Dedifferentiated amniotic fluid mesenchymal stem cell (primary cell): Measurements from ENCODE around the gene PRDM16.

Experiments
- DNase-seq: peaks from one replicate; pipeline ENCODE4 v3.0.0-alpha.2; 2016; ENCODE audit errors: extremely low spot score

The PRDM16 gene

DNA sequence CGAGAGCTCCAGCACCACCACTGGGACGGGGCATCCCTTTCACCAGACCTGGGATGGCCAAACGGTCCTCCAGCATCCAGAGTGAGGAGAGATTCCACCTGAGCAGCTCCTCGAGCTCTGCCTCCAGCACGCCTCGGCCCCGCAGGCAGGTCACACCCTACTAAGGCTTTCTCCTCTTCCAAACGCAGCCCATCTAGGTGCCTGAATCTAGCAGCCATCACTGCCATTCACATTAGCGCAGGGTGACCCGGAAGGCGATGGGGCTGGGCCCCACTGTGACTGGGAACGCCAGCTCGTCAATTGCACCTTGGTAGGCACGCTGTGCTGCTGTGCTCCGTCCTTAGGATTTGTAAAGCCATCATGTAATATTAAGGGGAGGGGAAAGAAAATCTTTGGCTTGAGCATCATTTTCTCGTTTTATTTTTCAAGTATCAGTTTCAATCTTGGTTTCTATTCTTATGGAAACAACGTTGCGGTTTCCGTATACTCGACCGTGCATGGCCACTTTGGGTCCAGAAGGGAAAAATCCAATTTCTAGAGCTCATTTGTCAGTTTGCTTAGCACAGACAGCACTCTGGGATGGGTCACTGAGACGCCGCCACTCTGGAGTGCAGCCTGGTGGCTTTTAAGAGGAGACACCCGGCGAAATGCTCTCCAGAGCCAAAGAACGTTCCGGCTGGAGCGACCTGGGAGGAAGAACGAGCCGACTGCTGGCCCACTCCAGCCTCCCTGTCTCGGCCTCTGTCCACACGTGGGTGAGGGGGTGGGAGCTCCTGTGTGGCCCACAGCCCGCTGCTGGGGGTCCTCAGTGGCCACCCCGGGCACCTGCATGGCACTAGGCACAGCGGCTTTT lies 173.6 kb downstream of the PRDM16 start:
- no peak for DNase-seq

DNA sequence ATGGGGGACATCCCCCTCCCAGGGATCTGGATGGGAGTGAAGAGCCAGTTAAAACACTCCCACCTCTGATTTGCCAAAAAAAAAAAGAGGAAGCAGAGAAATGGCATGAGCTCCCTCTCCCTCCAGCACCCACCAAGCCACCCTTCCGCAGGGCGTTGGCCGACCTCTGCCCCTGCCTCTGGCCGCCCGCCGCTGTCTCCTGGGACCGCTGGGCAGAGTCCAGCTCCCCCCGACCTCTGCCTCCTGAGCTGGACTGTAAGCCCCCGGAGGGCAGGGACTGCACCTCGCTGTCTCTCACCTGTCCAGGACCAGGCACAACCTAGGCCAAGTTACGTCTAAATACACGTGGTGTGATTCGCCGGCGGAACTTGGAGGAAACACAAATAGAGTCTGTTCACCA lies 174.3 kb downstream of the PRDM16 start:
- no peak for DNase-seq

DNA sequence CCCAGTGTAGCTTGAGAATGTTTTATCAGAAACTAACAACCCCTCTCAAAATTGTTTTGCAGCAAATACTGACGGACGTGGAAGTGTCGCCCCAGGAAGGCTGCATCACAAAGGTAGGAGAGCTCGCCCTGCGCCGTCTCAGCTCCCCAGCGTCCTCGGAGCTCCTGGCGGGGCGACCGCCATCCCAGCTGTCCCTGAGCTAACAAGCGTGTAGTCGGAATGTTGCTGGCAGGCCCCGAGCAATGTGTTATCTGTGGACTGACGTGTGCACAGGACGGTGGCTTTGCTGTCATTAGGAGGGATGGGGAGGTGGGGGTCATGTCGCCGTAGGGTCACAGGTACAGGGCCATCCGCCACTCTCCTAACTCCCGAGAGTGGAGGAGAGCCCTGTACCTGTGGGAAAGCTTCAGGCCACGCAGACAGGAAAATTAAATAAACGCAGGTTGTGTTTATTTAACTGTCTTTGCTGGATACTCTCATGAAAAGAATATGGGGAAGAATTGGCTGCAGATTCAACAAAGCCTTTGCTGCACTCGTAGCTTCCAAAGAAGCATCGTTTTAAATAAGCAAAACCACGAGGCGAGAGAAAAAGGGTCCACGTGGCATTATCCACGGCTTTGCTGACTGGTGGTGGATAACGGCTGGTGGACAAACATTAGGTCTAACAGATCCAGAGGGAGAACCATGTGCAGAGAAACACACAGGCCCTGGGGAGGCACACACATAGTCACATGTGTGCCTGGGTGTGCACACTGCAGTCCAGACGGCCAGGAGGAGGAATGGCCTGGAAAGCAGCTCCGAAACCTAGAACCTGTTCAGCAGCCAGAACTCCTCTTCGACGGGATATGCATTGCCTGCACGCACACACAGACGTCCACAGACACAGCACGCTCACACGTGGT lies 175.3 kb downstream of the PRDM16 start:
- no peak for DNase-seq

DNA sequence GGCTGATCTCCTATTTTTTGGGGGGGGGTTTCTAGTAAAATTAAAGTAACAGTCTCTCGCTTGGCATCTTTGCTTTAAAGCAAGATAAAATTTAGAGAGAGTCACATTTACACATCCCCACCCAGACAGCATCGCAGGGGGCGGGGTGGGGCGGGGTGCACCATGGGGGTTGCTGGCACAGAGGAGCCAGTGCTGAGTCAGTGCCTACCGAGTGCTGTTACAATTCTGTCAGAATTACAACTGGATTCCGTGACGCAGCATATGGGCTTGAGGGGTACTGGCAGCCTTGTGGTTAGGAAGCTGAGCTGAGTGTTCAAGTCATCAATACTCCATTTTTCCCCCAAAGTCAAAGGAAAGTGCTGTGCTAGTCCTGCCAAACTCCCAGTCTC lies 175.9 kb downstream of the PRDM16 start:
- no peak for DNase-seq

DNA sequence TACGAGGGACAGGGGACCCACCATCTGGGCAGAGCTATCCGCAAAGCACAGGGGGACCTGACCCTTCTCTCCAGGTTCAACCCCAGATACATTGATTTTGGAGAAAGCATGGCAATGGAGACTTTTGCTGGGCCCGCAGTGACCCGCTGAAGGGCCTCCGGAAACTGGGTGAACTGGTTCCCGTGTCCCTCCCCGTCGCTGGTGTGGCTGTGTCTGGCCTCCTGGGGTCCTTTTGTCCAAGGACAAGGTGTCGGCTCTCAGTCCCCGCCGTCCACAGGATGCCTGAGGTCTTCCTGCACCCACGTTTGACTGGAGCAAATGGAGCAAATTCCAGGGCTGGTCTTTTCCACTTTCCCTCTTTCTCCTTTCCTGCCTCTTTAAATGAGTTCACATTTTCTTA lies 176.3 kb downstream of the PRDM16 start:
- no peak for DNase-seq

DNA sequence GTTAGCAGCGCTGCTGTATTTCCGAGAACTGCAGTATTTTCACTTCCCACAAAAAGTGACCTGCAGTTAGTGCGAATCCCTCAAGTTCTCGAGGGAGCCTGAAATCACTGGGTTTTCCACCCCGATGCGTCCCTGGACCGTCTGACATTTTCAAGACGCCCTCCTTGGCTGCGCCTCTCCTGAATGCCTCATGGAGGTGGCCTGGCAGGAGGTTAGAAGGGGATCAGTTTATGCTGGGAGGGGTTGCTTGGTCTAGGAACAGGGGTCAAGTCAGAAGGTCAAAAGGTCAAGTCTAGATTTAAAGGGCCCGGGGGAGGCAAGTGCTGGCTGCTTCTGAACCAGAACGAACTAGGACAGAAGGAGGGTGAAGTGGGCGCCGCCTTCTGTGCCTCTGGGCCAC lies 176.8 kb downstream of the PRDM16 start:
- DNase-seq = no peak

DNA sequence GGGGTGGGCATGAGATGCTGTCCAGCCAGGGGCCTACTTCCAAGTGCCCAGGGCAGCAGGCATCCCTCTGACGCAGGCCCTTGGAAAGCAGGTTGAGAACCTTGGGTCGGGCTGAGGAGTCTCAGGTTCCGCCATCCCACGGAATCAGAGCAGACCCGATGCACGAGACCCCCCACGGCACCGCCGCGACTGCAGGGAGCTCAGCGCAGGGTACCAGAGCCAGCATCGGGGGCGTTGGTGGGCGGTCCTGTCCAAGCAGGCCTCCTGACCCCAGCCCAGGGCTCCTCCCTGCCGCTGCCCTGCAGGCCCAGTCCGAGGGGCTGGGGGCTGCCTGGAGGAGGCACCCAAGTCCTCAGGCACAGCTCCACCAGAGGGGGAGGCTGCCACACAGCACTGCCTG lies 177.2 kb downstream of the PRDM16 start:
- no peak for DNase-seq

DNA sequence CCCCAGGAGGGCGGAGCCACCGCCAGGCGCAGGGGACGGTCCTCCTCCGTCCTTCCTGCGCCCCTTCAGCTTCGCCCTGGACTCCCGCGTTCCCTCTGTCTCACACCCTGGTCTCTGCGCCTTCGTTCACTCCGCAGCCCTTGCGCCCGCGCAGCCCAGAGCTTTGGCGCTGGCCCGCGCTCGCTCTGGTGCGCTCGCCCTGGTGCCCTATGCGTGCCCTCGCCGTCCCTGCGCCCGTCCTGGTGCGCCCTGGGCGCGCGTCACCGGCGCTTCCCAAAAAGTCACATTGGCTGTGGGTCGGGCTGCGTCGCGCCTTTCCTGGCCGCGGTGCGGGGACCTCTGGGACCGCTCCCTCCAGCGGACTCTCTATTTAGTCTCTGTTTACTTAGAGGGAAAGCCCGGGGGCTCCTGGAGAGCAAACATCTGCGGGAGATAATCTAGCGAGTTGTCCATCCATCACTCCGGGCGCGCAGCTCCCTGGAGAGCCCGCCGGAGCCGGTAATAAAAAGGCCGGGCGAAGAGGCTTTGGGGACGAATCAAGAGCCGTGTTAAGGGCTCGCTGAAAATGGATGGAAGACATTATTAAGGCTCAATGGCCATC lies 178.6 kb downstream of the PRDM16 start:
- no peak for DNase-seq

DNA sequence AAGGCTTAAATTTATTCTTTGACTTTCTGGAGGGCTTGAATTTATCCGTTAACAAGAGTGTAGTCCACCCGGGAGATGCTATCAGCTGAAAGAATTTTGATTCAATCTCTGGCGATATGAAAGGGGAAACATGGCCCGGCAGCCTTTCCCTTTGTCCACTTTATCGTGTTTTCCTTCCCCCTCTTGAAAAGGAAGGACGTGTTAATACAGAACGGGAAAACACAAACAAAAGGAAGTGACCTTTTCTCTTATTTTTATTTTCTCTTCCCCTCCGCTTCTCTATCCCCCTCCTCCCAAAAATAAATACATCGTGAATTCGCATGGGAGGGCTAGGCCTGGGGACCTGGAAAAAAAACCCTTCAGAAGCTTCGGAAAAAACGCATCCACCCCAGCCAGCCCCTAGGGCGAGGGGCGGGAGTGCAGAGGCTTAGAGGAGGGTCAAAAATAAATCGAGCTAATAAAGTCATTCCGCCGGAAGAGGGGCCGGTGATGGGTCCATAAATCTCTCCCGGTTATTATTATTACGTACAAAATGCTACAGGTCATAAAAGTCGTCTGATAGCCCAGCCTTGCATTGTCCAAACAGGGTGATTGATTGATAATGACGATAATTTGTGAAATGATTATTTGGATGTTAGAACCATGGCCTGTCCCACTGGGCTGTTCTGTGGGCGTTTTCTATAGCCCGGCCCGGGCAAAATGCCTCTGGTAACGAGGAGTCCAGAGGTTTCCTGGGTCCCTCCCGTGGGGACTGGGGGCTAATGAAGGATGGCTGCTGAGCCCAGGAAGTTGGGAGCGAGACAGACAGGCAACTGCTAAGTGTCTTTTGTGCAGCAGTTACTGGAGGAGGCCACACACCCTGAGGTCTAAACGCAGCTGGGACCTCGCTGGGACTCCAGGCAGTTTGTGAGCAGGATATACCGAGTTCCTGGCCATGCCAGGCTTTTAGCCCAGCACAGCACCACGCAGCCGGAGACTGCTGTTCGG lies 179.4 kb downstream of the PRDM16 start:
- DNase-seq = no peak

DNA sequence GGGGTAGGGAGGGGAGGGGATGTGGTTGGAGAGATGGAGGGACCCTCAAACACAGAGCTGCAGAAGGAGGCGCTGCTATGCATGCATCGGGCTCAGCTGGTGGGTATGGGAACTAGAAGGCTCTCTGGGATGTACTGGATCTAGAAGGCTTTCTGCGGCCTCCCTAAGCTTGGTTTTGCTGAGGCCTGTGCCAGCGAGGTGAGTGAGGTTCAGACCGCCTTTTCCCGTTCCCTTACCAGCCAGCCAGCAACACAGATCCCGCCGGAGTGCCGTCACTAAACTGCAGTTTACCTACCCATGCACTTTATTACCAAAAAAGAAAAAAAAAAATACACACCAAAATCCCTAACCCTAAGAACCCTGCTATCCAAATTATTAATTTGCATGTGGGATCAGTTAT lies 180.2 kb downstream of the PRDM16 start:
- no peak for DNase-seq

DNA sequence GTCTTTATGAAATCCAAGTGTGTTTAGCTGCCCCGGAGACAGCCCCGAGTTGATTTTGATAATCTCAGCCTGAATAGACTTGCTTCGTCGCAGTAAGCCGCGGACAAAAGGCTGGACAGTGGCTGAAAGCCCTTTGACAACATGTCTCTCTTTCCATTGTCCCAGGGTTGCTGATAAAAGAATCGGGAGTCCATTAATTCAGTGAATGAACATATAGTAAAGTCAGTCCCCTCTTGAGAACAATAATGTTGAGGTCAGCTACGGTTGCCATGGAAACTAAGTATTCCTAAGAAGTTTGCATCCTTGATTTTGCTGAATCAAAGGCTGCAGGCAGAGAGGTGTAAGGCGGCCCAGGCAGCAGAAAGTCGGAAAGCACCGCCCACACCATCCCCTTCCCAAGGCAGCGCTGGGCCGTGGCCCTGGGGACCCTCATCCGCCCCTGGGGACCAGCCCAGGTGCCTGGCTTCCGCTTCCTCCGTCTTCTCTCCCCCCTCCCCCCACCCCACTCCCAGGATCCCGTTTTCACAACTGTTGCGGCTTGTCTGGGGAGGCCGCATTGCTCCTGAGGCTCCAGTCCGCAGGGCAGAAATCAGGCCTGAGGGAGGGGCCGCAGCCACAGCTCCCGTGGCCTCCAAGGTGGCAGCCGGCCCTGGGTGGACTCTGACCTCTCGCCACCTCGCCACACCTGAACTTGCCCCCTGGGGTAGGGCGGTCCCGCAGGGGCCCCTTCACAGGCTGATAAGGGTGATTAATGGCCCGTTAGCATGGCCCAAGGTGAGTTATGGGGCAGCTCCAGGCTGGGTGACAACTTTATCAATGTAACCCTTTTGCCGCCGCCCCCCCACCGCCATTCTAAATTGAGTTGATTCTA lies 180.9 kb downstream of the PRDM16 start:
- no peak for DNase-seq

DNA sequence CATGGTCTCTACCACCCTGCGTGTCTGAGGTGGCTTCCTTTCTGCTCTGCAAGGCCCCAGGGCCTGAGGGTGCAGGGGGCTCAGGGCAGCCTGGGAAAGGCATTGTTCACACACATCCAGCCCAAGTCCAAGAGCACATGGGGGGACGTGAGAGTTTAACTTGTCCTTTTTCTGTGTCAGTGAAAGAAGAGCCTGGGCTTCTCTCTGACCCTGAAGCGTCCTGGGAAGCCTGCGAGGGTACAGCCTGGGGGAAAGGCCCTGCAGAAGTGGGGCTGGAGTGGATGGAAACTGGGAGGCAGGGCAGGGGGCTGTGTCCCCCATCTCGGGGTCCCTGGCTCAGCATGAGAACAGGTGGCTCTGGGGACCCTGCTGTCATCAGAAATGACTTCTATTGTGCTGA lies 181.6 kb downstream of the PRDM16 start:
- no peak for DNase-seq

DNA sequence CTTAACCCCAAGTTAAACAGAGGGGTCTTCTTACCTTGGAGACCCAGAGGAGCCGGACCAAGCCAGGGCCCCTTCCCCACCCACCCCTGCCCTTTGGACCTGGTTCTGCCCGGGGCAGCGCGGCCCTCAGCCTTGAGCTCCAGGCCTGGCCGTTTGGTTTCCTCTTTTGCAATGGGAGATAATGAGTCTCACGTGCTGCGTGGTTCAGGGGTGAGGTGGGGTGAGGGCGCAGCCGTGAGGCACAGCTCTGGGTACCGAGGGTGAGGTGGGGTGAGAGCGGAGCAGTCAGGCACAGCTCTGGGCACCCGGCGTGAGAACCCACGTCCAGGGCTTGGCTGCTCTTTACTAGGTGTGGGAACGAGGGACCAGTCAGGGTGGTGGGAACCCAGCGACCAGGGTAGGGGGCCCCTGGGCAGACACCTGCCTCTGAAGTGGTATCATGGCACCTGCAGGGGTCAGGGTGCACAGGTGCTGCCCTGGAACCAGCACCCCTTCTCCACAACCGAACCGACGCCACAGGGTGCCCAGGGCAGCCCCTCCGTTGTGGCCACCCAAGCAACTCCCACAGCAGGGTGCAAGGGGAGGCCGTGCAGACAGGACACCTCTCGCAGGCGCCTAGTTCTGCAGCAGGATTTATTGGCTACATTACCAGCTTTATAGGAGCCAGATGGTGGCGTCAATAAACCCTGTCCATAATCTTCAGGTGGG lies 182.2 kb downstream of the PRDM16 start:
- DNase-seq = no peak

DNA sequence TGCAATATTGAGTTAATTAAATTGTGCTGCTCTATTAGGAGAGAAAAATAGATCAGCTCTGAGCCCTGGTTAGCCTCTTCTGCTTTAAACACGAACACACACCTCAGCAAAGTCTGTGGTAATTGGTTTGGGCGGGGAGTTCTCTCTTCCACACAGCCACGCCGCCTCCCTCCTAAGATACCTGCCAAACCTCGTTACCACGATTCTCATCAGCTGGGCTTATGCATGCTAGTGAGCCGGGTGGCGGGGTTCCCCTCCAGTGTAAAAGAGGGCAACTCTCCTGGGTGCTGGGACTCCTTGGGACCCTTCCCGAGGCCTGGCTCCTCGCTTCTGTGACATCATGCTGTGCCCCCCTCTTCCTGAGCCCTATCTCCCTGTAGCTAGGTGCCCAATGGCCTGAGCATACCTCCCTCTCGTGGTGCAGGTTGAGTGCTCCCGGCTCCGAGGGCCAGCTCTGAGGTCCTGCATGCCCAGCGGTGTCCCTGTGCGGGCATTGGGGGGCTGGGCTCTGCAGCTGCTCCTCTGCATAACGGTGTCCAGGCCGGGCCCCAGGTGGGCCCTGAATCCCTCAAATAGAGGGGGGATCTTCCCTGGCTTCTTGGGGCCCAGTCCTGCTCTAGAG lies 182.9 kb downstream of the PRDM16 start:
- no peak for DNase-seq

DNA sequence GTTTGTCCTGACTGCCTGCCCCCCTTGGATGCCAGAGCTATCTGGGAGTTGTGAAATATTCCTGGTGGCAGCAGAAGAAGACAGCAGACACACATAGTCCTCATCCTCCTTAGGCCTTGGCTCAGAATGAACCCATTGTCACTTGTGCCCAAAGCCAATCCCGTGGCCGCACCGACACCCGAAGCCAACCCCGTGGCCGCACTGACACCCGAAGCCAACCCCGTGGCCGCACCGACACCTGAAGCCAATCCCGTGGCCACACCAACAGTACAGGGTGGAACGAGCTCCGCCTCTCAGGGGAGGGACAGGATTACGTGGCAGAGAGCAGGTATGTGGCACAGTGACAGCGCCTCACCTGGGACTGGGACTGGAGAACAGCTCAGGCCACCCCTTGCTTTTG lies 186.7 kb downstream of the PRDM16 start:
- DNase-seq = no peak

DNA sequence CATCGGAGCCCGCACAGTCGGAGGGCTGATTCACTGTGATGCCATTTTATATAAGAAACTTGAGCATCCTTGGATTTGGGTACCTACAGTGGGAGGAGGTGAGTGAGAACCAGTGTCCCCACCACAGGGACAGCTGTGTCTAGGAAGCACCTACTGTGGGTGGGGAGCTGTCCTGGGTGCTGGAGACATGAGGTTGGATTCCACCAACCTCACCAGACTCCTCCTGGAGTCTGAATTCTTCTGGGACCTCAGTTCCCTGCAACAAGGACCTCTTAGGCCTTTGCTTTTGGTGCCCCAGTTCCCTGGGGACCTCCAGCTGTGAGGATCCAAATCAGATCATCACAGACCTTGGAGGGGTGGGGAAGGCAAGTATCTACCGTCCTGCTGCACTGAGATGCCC lies 188.8 kb downstream of the PRDM16 start:
- no peak for DNase-seq

DNA sequence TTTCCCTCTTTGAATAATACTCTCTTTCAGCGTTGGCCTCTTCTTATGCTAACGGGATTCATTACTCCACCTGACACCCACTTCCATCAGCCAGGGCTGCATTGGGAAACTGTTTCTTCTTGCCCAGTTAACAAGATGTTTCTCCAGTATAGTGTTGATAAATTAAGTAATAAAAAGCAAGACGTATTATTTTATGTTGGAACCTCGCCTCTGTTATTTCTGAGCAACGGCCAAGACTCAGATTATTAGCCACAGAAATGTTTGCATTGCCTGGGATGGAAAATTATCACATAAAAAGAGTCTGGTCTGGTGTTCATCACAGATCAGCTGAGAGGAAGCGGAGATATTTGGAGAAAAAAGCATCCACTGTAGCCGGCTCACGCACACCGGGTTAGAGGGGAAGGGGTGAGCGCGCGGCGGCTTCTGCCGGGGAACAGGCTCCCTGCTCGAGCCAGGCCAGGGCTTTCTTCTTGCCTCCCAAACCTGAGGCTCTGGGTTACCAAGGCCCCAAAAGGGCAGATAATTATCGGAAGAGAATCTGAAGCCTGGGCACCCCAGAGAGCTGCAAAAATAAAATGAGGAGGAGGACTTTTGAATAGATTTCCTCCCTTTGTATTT lies 189.5 kb downstream of the PRDM16 start:
- DNase-seq = no peak

DNA sequence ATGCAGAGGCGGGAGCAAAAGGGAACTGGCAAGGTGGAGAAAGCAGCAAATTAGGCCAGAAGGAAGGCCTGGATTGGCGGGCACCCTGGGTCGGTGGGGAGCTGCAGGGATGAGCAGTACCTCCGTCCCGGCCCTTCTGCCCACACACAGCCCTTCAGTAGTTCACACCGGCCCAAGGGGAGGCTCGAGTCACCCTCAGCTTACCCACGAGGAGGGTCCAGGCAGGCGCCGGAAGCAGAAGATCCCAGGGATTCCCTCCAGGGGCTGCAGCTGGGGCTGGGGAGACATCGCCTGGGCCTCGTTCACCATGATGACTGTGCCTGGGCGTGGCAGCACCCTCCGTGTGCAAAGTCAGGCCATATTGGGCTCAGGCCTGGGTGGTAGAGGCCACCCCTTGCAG lies 190.0 kb downstream of the PRDM16 start:
- DNase-seq = no peak
